Fibroblast of mammary gland (primary cell): Measurements from ENCODE around the gene WDR90.
A peak's percentile ranks its signal among the peaks of the same experiment; 100 is the strongest.

Source experiments
- DNase-seq: peaks from one replicate; pipeline ENCODE4 v3.0.0-alpha.2; 2010; ENCODE audit warnings: low read depth
- H3K4me3 ChIP-seq: 2 replicates; pipeline ENCODE4 v1.5.1; 2011; ENCODE audit warnings: low read depth, mild to moderate bottlenecking, low read length, moderate library complexity; ENCODE audit not compliant: control insufficient read depth
- TF ChIP-seq, protein P1 (sequence below): conservative IDR thresholded peaks from 2 replicates; pipeline ENCODE4 v1.5.1; 2011; ENCODE audit warnings: low read depth, low read length, inconsistent platforms; ENCODE audit not compliant: control insufficient read depth, insufficient read depth

The WDR90 gene

DNA sequence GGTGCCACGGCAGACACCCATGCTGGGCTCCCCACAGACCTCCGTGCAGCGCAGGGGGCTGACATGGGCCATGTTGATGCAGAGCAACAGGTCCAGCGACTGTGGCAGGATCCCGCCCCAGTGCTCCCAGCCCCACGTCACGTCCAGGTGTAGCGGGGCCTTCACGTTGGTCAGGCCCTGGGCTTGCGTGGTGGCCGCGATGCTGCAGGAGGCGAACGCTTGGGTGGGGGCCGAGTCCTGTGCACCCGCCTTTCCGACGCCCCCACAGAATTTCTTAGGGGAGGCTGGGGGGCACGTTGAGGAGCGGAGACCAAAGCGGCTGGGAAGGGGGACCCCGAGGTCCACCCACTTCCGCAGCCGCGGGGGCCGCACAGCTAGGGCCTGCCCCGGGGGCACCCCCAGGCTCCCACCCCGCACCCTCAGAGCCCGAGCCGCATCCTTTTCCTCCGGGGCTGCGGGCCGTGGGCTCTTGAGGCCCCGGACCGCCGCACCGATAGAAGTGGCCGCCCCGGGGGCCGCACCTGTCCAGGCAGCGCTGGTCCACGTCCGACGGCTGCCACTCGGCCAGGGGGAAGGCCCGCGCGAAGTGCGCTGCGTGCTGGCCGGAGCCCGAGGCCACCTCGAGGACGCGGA is 13.5 kb upstream of the WDR90 start:
- no peak for DNase-seq
- TF ChIP-seq, protein P1, sequence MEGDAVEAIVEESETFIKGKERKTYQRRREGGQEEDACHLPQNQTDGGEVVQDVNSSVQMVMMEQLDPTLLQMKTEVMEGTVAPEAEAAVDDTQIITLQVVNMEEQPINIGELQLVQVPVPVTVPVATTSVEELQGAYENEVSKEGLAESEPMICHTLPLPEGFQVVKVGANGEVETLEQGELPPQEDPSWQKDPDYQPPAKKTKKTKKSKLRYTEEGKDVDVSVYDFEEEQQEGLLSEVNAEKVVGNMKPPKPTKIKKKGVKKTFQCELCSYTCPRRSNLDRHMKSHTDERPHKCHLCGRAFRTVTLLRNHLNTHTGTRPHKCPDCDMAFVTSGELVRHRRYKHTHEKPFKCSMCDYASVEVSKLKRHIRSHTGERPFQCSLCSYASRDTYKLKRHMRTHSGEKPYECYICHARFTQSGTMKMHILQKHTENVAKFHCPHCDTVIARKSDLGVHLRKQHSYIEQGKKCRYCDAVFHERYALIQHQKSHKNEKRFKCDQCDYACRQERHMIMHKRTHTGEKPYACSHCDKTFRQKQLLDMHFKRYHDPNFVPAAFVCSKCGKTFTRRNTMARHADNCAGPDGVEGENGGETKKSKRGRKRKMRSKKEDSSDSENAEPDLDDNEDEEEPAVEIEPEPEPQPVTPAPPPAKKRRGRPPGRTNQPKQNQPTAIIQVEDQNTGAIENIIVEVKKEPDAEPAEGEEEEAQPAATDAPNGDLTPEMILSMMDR, result no peak
- H3K4me3 ChIP-seq, result peak overlapping the region; percentile 77

DNA sequence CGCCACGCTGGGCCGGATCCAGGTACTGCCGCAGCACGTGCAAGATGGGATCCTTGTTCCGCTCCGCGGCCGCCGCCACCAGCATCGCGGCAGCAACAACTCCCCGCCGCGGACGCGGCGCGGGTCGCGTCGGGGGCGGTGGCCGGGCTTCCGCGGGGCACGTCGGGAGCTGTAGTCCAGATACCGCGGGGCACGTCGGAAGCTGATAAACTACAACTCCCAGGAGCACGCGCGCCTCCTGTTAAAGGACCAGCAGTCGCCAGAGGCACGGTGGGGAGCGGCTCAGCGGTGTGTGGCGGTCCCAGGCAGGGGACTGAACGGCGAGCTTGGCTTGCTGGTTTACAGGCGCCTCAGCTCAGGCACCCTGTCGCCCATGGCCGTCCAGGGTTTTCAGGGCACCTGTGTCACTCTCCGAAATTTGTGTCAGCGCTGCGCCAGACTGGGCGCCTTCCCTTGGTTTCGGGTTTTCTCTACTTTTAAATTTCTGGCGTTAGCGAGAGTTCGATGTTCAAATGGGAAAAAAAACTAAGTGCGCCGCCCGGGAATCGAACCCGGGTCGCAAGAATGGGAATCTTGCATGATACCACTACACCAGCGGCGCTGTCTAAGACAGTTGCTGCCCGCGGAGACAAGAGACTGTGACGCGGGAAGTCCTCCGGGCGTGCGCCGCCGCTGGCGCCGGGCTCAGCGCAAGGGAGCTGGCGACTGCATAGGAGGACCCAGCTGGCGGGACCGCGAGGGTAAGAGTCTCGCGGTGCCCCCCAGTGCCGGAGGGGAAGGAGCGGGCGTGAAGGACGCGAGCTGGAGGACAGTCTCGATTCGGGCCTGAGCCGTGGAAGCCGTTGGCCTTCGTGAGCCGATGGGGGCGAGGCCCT is 12.7 kb upstream of the WDR90 start, which contains the start of gene METTL26:
Gene METTL26 (minus strand): TSS at position 100 of the 875 bp plus-strand sequence. CDS start 15 bp downstream, at position 85.
- peak; percentile 91 for DNase-seq
- TF ChIP-seq, protein P1, result no peak
- peak within 1 kb of the TSS; percentile 77 for H3K4me3 ChIP-seq

DNA sequence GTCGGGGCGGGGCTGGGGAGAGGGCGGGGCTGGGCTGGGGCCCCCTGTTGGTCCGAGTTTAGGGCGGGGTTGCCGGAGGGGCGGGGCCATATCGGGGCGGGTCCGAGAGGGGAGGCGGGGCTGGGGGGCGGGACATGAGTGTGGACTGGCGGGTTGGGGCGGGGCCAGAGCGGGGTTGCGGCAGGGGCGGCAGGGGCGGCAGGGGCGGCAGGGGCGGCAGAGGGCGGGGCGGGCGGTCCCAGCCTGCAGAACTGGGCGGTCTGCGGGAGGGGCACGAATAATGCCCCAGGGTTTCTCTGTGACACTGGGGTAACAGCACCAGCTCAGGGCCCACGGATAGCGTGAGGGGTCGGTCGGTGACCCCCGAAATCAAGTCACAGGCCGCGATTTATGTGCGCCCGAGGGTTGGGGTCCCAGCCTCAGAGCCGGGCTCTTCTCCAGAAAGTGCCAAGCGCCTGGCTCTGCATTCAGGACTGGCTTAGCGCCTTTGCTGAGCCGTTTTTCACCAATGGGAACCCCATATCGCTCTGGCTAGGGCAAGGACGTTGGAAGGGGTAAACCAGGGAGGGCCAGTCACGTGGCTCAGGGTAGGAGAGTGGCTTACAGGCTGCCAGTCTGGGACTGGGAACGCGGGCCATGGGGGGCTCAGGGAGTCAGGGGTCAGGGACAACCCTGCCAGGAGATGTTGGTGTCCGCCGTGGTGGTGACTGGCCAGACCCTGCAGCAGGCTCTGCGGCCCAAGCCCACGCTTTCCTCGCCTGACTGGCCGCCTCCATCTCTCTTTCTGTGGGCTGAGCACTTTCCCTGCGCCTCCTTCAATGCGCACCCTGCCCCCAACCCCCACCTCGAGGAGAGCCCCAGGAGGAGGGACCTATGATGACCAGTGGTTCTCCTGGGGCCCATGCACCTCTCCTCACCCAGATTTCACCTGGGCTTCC is 11.8 kb upstream of the WDR90 start:
- peak overlapping the region; percentile 77 for H3K4me3 ChIP-seq
- TF ChIP-seq, protein P1, result no peak
- peak; percentile 80 for DNase-seq

DNA sequence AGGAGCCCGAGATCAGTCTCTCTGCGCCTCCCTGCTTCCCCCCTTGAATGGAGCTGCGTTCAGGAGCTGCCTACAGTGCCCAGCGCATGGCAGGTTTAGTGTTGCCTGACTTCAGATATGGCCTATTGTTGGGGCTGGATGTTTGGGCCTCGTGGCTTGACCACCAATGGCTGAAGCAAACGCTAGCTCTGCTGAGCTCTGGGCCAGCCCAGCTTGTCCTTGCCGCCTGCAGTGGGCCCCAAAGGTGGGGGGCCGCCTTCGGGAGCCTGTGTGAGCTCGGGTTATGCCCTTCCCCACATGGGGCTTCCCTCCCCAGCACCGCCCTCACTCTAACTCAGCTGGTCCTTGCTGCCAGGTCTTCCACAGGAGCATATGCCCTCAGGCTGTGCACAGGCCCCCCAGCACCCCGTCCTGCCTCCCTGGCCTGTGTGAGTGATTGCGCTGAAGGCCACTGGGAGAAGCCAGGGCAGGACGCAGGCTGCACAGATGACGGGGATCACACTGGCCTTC is 11.1 kb upstream of the WDR90 start:
- no peak for DNase-seq
- no peak overlapping the region for H3K4me3 ChIP-seq
- TF ChIP-seq, protein P1, result no peak

DNA sequence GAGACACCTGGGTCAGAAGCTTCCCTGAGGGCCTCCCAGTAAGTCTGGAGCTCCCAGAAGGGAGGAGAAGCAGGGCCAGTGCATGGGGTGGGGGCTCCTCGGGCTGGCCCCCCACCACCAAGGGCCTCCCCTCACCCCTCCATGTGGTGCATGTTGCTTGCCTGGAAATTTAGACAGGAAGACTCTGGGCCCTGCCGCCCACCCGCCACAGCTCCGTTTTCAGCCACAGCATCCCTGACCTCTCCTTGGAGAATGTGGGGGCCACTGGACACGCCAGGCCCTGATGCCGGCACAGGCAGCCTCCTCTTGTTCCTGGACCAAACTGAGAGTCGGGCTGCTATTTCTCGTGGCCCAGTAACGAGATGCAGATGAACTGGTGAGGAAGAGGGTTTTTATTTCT is 10.3 kb upstream of the WDR90 start:
- H3K4me3 ChIP-seq, result no peak overlapping the region
- no peak for DNase-seq
- TF ChIP-seq, protein P1, result no peak

DNA sequence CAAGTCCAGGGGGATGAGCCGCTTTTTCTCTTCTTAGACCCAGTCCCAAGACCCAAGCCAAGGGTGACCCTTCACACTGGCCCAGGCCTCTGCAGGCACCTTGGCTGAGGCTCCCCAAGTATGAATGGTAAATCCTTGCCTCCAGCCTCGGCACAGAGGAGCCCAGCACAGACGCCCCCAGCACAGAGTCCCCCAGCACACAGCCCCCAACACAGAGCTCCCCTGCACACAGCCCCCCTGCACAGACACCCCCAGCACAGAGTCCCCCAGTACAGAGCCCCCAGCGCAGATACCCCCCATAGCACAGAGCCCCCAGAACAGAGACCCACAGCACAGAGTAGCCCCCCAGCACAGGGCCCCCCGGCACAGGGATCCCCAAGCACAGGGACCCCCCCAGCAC is 8.6 kb upstream of the WDR90 start:
- no peak for DNase-seq
- H3K4me3 ChIP-seq, result no peak overlapping the region
- TF ChIP-seq, protein P1, result no peak
